ENCODE results near the gene IQSEC1.

The IQSEC1 gene

DNA sequence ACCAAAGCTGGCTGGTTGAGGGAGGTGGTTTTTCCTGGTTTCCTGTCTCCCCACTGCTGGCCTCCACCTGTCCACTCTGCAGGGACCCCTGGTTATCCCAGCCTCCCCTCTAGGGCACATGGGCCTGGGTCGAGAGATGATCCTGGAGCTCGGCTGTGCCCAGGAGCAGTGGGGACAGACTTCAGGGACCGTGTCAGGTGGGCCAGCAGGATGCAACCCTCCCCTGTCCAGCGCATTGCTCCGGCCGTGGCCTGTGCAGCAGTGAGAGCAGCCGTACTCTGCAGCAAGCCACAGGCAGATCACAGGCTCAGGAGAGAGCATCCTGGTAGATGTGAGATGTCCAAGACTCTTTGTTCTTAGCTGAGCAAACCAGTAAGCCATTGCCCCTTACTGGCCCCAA is 139.3 kb downstream of the IQSEC1 start:
- DNase-seq (ENCODE audit: low read depth): no peak
- H3K4me3 ChIP-seq (ENCODE audit: low read depth, low read length): no peak overlapping the region
- TF ChIP-seq, protein P1, sequence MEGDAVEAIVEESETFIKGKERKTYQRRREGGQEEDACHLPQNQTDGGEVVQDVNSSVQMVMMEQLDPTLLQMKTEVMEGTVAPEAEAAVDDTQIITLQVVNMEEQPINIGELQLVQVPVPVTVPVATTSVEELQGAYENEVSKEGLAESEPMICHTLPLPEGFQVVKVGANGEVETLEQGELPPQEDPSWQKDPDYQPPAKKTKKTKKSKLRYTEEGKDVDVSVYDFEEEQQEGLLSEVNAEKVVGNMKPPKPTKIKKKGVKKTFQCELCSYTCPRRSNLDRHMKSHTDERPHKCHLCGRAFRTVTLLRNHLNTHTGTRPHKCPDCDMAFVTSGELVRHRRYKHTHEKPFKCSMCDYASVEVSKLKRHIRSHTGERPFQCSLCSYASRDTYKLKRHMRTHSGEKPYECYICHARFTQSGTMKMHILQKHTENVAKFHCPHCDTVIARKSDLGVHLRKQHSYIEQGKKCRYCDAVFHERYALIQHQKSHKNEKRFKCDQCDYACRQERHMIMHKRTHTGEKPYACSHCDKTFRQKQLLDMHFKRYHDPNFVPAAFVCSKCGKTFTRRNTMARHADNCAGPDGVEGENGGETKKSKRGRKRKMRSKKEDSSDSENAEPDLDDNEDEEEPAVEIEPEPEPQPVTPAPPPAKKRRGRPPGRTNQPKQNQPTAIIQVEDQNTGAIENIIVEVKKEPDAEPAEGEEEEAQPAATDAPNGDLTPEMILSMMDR (IDR thresholded peaks at IDR 0.05; ENCODE audit: insufficient read depth, low read depth, low read length, missing control alignments): no peak

DNA sequence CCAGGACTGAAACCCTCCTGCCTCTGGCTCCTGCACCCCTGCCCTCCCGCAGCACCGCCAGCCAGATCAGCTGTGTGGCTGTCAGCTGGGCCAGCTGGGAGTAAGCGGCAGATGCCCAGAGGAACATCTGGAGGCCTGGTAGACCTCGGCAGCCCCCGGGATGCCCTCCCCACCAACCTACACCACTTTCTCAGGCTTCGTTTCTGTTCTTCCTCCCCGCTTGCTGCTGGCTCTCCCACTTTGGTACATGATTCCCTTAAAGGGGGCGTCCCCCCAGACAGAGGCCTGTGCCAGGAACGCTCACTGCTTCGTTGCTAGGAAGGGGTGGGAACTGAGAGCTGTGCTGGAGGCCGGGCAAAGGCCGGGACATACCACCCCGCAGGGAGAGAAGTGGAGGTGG is 140.5 kb downstream of the IQSEC1 start:
- TF ChIP-seq, protein P1 (IDR thresholded peaks at IDR 0.05; ENCODE audit: insufficient read depth, low read depth, low read length, missing control alignments): no peak
- DNase-seq (ENCODE audit: low read depth): no peak
- H3K4me3 ChIP-seq (ENCODE audit: low read depth, low read length): no peak overlapping the region

DNA sequence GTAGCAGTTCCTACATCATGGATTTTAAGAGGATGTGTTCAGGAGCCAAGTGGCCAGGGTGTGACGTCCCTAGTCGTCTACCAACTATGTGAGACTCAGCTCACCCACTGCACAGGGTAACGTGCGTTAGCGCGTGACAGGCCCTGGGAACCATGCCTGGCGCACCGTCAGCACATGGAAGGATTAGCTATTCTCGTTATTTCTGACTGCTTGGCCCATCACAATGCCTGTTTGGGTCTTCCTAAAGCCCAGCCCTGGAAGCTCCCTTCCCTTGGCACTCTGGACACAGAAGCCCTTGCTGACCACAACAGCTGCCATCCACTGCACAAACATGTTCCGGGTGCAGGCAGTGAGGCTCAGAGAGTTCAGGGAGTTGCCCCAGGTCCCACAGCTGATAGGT is 140.9 kb downstream of the IQSEC1 start:
- H3K4me3 ChIP-seq (ENCODE audit: low read depth, low read length): no peak overlapping the region
- no peak for DNase-seq (ENCODE audit: low read depth)
- TF ChIP-seq, protein P1 (IDR thresholded peaks at IDR 0.05; ENCODE audit: insufficient read depth, low read depth, low read length, missing control alignments): no peak

DNA sequence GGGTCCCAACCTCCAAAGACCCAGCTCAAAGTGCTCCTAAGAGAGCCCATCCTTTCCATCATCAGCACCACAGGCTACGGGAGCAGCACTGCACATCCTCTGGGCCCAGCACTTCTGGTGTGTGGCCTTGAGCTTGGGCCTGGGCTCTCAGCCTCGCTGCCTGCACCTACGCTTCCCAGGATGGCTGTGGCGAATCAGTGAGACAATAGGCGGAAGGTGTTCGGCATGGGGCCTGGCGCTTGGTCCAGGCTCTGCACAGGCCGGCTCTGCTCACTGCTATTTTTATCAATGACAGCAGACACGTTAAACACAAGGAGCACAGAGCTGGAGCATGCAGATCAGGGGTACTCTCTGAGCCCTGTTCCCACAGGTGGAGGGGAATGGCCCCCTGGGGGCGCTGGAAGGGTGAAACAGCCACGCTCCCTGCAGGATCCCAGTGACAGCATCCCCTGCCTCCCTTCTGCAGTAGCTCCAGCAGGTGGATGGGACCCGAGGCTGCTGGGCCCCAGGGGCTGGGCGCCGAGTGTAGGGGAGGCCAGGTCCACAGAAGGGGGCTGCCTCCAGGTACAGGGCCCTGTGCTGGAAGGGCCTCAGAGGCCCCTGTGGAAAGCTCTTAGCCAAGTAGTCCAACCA is 141.8 kb downstream of the IQSEC1 start:
- TF ChIP-seq, protein P1 (IDR thresholded peaks at IDR 0.05; ENCODE audit: insufficient read depth, low read depth, low read length, missing control alignments): no peak
- H3K4me3 ChIP-seq (ENCODE audit: low read depth, low read length): no peak overlapping the region
- DNase-seq (ENCODE audit: low read depth): no peak

DNA sequence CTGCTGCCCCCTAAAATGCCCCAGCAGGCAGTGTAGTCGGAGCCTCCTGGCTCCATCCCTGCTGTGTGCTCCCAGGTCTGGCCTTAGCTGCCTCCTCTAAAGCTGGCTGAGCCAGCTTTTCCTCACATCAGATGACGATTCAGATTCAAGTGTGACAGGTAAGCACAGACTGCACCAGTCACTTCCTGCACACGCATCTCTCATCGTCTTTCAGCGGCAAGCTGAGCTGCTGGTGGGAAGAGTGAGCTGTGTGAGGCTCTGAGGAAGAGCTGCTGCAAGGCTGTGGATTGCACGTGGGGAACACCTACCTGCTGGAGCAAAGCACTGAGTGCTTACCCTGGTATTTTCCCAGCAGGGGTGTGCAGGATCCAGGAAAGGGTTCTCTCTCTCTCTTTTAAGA is 143.4 kb downstream of the IQSEC1 start:
- TF ChIP-seq, protein P1 (IDR thresholded peaks at IDR 0.05; ENCODE audit: insufficient read depth, low read depth, low read length, missing control alignments): no peak
- DNase-seq (ENCODE audit: low read depth): no peak
- H3K4me3 ChIP-seq (ENCODE audit: low read depth, low read length): no peak overlapping the region

DNA sequence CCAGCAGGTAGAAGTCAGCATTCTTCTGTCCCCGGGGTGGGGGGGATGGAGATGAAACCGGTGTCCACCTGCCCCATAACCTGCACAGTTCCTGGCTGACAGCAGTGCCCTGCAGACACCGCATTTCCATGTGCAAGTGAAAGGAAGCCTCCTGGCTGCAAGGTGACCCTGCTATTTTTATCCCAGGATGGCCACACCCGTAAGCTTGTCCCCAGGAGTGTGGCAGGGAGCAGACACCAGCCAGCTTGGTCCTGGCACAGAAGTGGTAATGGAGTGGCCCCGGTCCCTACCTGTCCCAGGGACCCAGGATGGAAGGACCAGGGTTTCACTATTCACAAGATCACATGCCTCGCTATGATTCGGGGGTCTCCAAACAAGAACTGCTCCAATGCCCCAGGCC is 146.6 kb downstream of the IQSEC1 start:
- H3K4me3 ChIP-seq (ENCODE audit: low read depth, low read length): no peak overlapping the region
- TF ChIP-seq, protein P1 (IDR thresholded peaks at IDR 0.05; ENCODE audit: insufficient read depth, low read depth, low read length, missing control alignments): no peak
- DNase-seq (ENCODE audit: low read depth): no peak

DNA sequence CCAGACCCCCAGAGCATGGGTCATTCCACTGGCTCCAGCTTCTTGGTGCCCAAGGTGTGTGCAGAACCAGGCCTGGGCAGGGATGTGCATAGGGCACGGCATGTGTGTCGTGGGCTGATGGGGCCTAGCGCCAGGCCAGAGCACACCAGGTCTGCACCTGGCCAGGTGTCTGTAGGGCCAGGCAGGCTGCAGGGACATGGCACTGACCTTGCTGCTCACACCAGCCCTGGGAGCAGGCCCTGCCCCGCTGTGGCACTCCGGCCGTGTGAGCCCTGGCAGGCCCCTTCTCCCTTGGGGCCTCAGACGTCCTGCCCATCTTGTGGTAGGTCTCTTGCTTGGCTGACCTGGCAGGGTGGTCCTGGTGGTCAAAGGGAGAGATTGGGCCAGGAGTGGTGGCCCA is 147.6 kb downstream of the IQSEC1 start:
- H3K4me3 ChIP-seq (ENCODE audit: low read depth, low read length): no peak overlapping the region
- no peak for DNase-seq (ENCODE audit: low read depth)
- TF ChIP-seq, protein P1 (IDR thresholded peaks at IDR 0.05; ENCODE audit: insufficient read depth, low read depth, low read length, missing control alignments): no peak

Data from GM12865 (cell line).